ENCODE measurements around the gene MAP3K2.

The MAP3K2 gene

DNA sequence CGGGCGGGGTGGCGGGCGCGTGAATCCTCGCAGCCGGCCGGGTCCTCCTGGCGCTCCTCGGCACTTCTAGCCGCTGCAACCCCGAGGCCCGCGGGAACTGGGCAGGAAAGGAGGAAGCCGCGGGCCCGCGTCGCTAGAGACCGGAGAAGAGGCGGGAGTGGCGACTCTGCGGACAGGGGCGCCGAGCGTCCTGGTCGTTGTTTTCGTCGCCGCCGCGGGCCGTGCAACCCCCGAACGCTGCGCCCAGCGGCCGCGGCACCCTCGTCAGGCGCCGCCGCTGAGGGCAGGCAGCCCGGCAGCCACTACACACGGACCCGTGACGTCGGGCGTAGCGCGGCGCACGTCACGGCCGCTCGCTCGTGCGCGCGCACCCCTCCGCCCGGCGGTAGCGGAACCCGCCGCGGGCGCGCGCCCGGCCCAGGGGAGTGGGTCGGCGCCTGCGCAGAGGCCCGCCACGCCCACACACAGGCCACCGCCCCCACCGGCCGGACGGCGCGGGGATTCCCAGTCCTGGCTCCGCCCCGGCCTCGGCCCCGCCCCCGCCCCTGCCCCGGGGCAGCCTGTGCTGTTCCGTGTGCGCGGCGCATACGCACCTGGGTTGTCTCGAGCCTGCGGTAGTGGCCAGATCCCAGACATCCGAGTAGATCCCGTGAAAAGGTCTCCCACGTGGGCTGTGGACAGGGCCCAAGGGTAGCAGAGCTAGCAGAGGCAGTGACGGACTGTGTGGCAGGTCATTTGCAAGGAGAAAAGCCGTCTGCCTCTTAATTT, at the start of gene MAP3K2:
TSS of gene MAP3K2 (minus strand) at position 321 of the 768 bp plus-strand sequence. CDS start 44,846 bp downstream, outside the sequence.
- ChIA-PET POLR2A (interaction anchor here (0.9 to 2.3 kb wide), 5 partner anchors 11 to 94 kb away, joined by 3 to 8 read pairs (median 5); partner anchors contain the start of gene ERCC3), CTCF (interaction anchor here (0.6 to 0.7 kb wide), 2 partner anchors 23 to 58 kb away, joined by 3 to 4 read pairs; no protein-coding TSS in a partner anchor)
- Histone ChIP-seq H3K27ac (ENCODE audit: extremely low read depth, low read depth, low read length) (peak within 1 kb of the TSS; percentile 99), H3K9me3 (ENCODE audit: control insufficient read depth, insufficient read depth, low read depth, low read length) (no peaks in the 10 kb centered on the region), H3K4me3 (ENCODE audit: low read depth, low read length) (peak within 1 kb of the TSS; percentile 92), H3K4me1 (ENCODE audit: control insufficient read depth, insufficient read depth, low read length) (peaks cover 18% of the 10 kb centered on the region), H3K36me3 (ENCODE audit: control insufficient read depth in 2 of 2, insufficient read depth in 1 of 2, low read length in 2 of 2) (peaks cover 0 to 1% of the 10 kb centered on the region in 2 experiments; a peak in 1 of 3 replicates)
- TF ChIP-seq ZNF341 (tag by site-specific recombination; IDR thresholded peaks at IDR 0.05; ENCODE audit: low read depth), result peak; percentile 63; the same call in 1 of the 2 replicates
- peak; percentile 83 for TF ChIP-seq ZNF629 (tag by site-specific recombination; IDR thresholded peaks at IDR 0.05)
- TF ChIP-seq ZNF423 (tag by site-specific recombination; IDR thresholded peaks at IDR 0.05), result no peak
- no peak for TF ChIP-seq KLF16 (tag by site-specific recombination; IDR thresholded peaks at IDR 0.05)
- no peak for TF ChIP-seq ZNF169 (tag by site-specific recombination; IDR thresholded peaks at IDR 0.05)
- TF ChIP-seq ZNF2 (tag by site-specific recombination; IDR thresholded peaks at IDR 0.05), result no peak
- no peak for TF ChIP-seq OSR2 (tag by site-specific recombination; IDR thresholded peaks at IDR 0.05)
- no peak for TF ChIP-seq ZNF843 (tag by site-specific recombination; IDR thresholded peaks at IDR 0.05)
- TF ChIP-seq YY1 (tag by site-specific recombination; IDR thresholded peaks at IDR 0.05), result 0 out of 2 replicates have a peak, but pooled peaks have one; percentile 18
- TF ChIP-seq ZNF670 (tag by site-specific recombination; IDR thresholded peaks at IDR 0.05; ENCODE audit: low read depth), result no peak
- TF ChIP-seq INSM2 (tag by site-specific recombination; IDR thresholded peaks at IDR 0.05), result no peak
- no peak for TF ChIP-seq ZBTB17 (tag by site-specific recombination; IDR thresholded peaks at IDR 0.05)
- TF ChIP-seq ZNF302 (tag by site-specific recombination; IDR thresholded peaks at IDR 0.05; ENCODE audit: low read depth), result no peak
- TF ChIP-seq ZSCAN30 (tag by site-specific recombination; IDR thresholded peaks at IDR 0.05), result peak; percentile 18; the same call in 1 of the 2 replicates
- TF ChIP-seq KLF8 (tag by site-specific recombination; IDR thresholded peaks at IDR 0.05), result peak; percentile 46
- TF ChIP-seq ZFHX2 (tag by site-specific recombination; conservative IDR thresholded peaks at IDR 0.05), result no peak; the same call in 1 of the 2 replicates
- TF ChIP-seq ZNF792 (tag by site-specific recombination; IDR thresholded peaks at IDR 0.05), result no peak
- no peak for TF ChIP-seq ZNF157 (tag by site-specific recombination; IDR thresholded peaks at IDR 0.05)
- no peak for TF ChIP-seq ZNF416 (tag by site-specific recombination; IDR thresholded peaks at IDR 0.05)
- TF ChIP-seq ZNF501 (tag by site-specific recombination; IDR thresholded peaks at IDR 0.05), result 0 out of 2 replicates have a peak, but pooled peaks have one; percentile 39
- no peak for TF ChIP-seq SP7 (tag by site-specific recombination; IDR thresholded peaks at IDR 0.05)
- TF ChIP-seq, protein P1, sequence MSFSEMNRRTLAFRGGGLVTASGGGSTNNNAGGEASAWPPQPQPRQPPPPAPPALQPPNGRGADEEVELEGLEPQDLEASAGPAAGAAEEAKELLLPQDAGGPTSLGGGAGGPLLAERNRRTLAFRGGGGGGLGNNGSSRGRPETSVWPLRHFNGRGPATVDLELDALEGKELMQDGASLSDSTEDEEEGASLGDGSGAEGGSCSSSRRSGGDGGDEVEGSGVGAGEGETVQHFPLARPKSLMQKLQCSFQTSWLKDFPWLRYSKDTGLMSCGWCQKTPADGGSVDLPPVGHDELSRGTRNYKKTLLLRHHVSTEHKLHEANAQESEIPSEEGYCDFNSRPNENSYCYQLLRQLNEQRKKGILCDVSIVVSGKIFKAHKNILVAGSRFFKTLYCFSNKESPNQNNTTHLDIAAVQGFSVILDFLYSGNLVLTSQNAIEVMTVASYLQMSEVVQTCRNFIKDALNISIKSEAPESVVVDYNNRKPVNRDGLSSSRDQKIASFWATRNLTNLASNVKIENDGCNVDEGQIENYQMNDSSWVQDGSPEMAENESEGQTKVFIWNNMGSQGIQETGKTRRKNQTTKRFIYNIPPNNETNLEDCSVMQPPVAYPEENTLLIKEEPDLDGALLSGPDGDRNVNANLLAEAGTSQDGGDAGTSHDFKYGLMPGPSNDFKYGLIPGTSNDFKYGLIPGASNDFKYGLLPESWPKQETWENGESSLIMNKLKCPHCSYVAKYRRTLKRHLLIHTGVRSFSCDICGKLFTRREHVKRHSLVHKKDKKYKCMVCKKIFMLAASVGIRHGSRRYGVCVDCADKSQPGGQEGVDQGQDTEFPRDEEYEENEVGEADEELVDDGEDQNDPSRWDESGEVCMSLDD (tag by site-specific recombination; IDR thresholded peaks at IDR 0.05), result no peak
- no peak for TF ChIP-seq REPIN1 (tag by site-specific recombination; IDR thresholded peaks at IDR 0.05; ENCODE audit: low read depth)
- TF ChIP-seq KLF9 (tag by site-specific recombination; IDR thresholded peaks at IDR 0.05; ENCODE audit: low read depth), result peak; percentile 34
- peak; percentile 79 for TF ChIP-seq ZNF335 (tag by site-specific recombination; conservative IDR thresholded peaks at IDR 0.05)
- TF ChIP-seq ZNF677 (tag by site-specific recombination; IDR thresholded peaks at IDR 0.05), result no peak
- TF ChIP-seq ZNF121 (tag by site-specific recombination; IDR thresholded peaks at IDR 0.05), result no peak
- TF ChIP-seq ZNF639 (tag by site-specific recombination; IDR thresholded peaks at IDR 0.05), result 0 out of 2 replicates have a peak, but pooled peaks have one; percentile 23
- no peak for TF ChIP-seq ZNF621 (tag by site-specific recombination; IDR thresholded peaks at IDR 0.05)
- TF ChIP-seq CTCF (tag by site-specific recombination; IDR thresholded peaks at IDR 0.05), result 0 out of 2 replicates have a peak, but pooled peaks have one; percentile 27
- TF ChIP-seq, protein P2, sequence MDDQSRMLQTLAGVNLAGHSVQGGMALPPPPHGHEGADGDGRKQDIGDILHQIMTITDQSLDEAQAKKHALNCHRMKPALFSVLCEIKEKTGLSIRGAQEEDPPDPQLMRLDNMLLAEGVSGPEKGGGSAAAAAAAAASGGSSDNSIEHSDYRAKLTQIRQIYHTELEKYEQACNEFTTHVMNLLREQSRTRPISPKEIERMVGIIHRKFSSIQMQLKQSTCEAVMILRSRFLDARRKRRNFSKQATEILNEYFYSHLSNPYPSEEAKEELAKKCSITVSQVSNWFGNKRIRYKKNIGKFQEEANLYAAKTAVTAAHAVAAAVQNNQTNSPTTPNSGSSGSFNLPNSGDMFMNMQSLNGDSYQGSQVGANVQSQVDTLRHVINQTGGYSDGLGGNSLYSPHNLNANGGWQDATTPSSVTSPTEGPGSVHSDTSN (CRISPR knock-in tag; IDR thresholded peaks at IDR 0.05), result no peak
